Esophagus muscularis mucosa (tissue), 4 donors: ENCODE measurements around the gene C1orf74. TPM values are rescaled to one million over a fixed set of nuclear protein-coding genes. Genes with fewer than 3 reads are reported as not detected.

Experiments used
- DNase-seq: peaks from one replicate; pipeline ENCODE4 v3.0.0-alpha.2; 2017; ENCODE audit errors: extremely low spot score
- H3K27ac ChIP-seq, 4 donors: fragments of 200-600 bp; sonication (generic); replicated peaks in 1 of 4; 1 replicate in 3 of 4; 2 replicates in 1 of 4; pipeline ENCODE4 v1.5.1; 2016 to 2019; ENCODE audit warnings: mild to moderate bottlenecking in 1 of 4
- H3K27me3 ChIP-seq, 4 donors: fragments of 200-600 bp; sonication (generic); one replicate each; pipeline versions ENCODE4 v1.5.1 to v1.6.0; 2016 to 2019
- H3K36me3 ChIP-seq, 4 donors: fragments of 200-600 bp; sonication (generic); one replicate each; pipeline ENCODE4 v1.5.1; 2016 to 2019
- H3K4me1 ChIP-seq, 4 donors: fragments of 200-600 bp; sonication (generic); one replicate each; pipeline ENCODE4 v1.5.1; 2016 to 2019
- H3K4me3 ChIP-seq, 4 donors: fragments of 200-600 bp; sonication (generic); 1 replicate in 2 of 4; 2 replicates in 2 of 4; pipeline ENCODE4 v1.5.1; 2016 to 2019; ENCODE audit warnings: mild to moderate bottlenecking in 4 of 4, moderate library complexity in 1 of 4
- H3K9me3 ChIP-seq, 4 donors: fragments of 200-600 bp; sonication (generic); 1 replicate in 3 of 4; 2 replicates in 1 of 4; pipeline ENCODE4 v1.5.1; 2016 to 2019
- CTCF ChIP-seq, 3 experiments: fragments of 200-600 bp in 2 of 3; fragments of 450-650 bp in 1 of 3; sonication (generic) in 2 of 3; IDR thresholded peaks; one replicate each; pipeline ENCODE4 v1.5.1; 2017 to 2019; ENCODE audit warnings: antibody characterized with exemption in 3 of 3, mild to moderate bottlenecking in 2 of 3, moderate library complexity in 1 of 3
- EP300 ChIP-seq: sonication (generic); formaldehyde crosslinking; IDR thresholded peaks from one replicate; pipeline ENCODE4 v1.6.1; 2017; ENCODE audit warnings: antibody characterized with exemption
- POLR2A ChIP-seq: fragments of 450-650 bp; IDR thresholded peaks from one replicate; pipeline ENCODE4 v1.6.1; 2017; ENCODE audit warnings: antibody characterized with exemption, moderate library complexity, mild to moderate bottlenecking, low read depth
- POLR2AphosphoS5 ChIP-seq, 2 donors: sonication (generic); formaldehyde crosslinking; IDR thresholded peaks; one replicate each; pipeline ENCODE4 v1.6.1; 2017; ENCODE audit warnings: antibody characterized with exemption in 2 of 2
- WGBS: methylation state at CpG from one replicate; pipeline ENCODE4 v1.1.5; 2018; 5-methylcytosine and 5-hydroxymethylcytosine counted together
- intact Hi-C: fragments of 100-400 bp; cut with DNase I; formaldehyde crosslinking; loops from one replicate; pipeline ENCODE4 v1.15.1; 2023
- total RNA-seq, 4 donors: library from RNA; depleted of rRNA; stranded (reverse); fragments of >200 nt; gene quantifications; one replicate each; pipeline versions ENCODE4 v1.1.0 to v1.2.1, GENCODE V29; 2016

The C1orf74 gene
- total RNA-seq, 4 donors from 2014 or later: 0.42 to 1.6 (median 0.86) TPM

- Histone ChIP-seq H3K36me3 (no peaks in the 10 kb centered on the region), H3K4me1 (no peaks in the 10 kb centered on the region), H3K27ac (no peak overlapping the region), H3K4me3 (no peak overlapping the region), H3K27me3 (peaks cover 0 to 7% (median 0%) of the 10 kb centered on the region in 4 donors), H3K9me3 (no peaks in the 10 kb centered on the region)
- TF ChIP-seq POLR2A (no peak), CTCF (IDR thresholded peaks at IDR 0.05) (no peak), EP300 (no peak), POLR2AphosphoS5 (IDR thresholded peaks at IDR 0.05) (no peak)
- intact Hi-C loops: no loop called here
- 75% methylated on average over 3 of the region's 3 CpGs for WGBS
- DNase-seq: no peak
These were observed 31.1 kb upstream of the C1orf74 start for GRCh38 chr1:209815490-209815889.

- TF ChIP-seq POLR2A: no peak
- TF ChIP-seq CTCF (IDR thresholded peaks at IDR 0.05): no peak
- no peak for TF ChIP-seq POLR2AphosphoS5 (IDR thresholded peaks at IDR 0.05)
- no peak for TF ChIP-seq EP300
- intact Hi-C loops: no loop called here
- DNase-seq: peak; percentile 21
These were observed 29.5 kb upstream of the C1orf74 start for GRCh38 chr1:209813902-209814301.

DNA sequence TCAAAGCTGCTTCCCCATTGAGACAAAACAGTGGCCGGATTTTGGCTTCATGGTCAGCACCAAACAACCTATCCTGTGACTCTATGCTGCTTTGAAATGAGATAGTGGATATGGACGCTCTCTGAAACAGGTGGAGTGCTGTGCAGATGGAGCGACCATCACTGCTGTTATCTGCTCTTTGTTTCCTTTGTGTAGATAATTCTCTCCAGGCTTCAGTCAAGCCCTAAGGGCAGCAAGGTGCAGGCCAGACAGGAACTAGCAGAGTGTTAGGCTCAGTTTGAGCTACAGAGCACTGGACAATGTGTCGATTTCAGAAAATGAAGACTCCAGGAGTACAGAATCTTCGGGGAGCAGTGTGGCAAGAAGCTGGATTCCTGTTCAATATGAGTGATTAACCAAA, 26.4 kb upstream of the C1orf74 start:
- Histone ChIP-seq H3K4me1 (peaks cover 5 to 12% (median 10%) of the 10 kb centered on the region in 4 donors), H3K27me3 (peaks cover 0 to 3% (median 0%) of the 10 kb centered on the region in 4 donors), H3K27ac (no peak overlapping the region), H3K4me3 (no peak overlapping the region), H3K9me3 (no peaks in the 10 kb centered on the region), H3K36me3 (no peaks in the 10 kb centered on the region)
- no peak for DNase-seq
- no peak for TF ChIP-seq POLR2AphosphoS5 (IDR thresholded peaks at IDR 0.05)
- no peak for TF ChIP-seq CTCF (IDR thresholded peaks at IDR 0.05)
- intact Hi-C loops: no loop called here
- 96% methylated on average over 5 of the region's 5 CpGs for WGBS

More at GRCh38 chr1:209813902-209814301, 29.5 kb upstream of the C1orf74 start:
- H3K36me3 ChIP-seq: no peaks in the 10 kb centered on the region
- H3K27me3 ChIP-seq: peaks cover 0 to 5% (median 0%) of the 10 kb centered on the region in 4 donors
- no peak overlapping the region for H3K4me3 ChIP-seq
- H3K27ac ChIP-seq: no peak overlapping the region
- no peaks in the 10 kb centered on the region for H3K4me1 ChIP-seq
- WGBS: 92% methylated on average over 4 of the region's 4 CpGs
- H3K9me3 ChIP-seq: no peaks in the 10 kb centered on the region

GRCh38 chr1:209809611-209810010, 25.3 kb upstream of the C1orf74 start:
- intact Hi-C loops: no loop called here
- Histone ChIP-seq H3K27ac (no peak overlapping the region), H3K9me3 (no peaks in the 10 kb centered on the region), H3K4me3 (no peak overlapping the region), H3K36me3 (no peaks in the 10 kb centered on the region), H3K27me3 (peaks cover 0 to 9% (median 0%) of the 10 kb centered on the region in 4 donors), H3K4me1 (peaks cover 5 to 19% (median 14%) of the 10 kb centered on the region in 4 donors)
- 98% methylated on average over 4 of the region's 4 CpGs for WGBS
- no peak for DNase-seq
- TF ChIP-seq EP300: no peak
- no peak for TF ChIP-seq POLR2AphosphoS5 (IDR thresholded peaks at IDR 0.05)
- no peak for TF ChIP-seq CTCF (IDR thresholded peaks at IDR 0.05)
- TF ChIP-seq POLR2A: no peak

GRCh38 chr1:209808059-209808581, 23.8 kb upstream of the C1orf74 start:
- Histone ChIP-seq H3K4me1 (peaks cover 5 to 19% (median 14%) of the 10 kb centered on the region in 4 donors), H3K27me3 (peaks cover 0 to 9% (median 0%) of the 10 kb centered on the region in 4 donors), H3K36me3 (no peaks in the 10 kb centered on the region), H3K27ac (no peak overlapping the region), H3K9me3 (no peaks in the 10 kb centered on the region), H3K4me3 (no peak overlapping the region)
- intact Hi-C loops: no loop called here
- DNase-seq: no peak
- TF ChIP-seq CTCF (IDR thresholded peaks at IDR 0.05) (no peak), POLR2A (no peak), POLR2AphosphoS5 (IDR thresholded peaks at IDR 0.05) (no peak)
